ENCODE data around the gene WDTC1. TPM values are rescaled to one million over a fixed set of nuclear protein-coding genes. Genes with fewer than 3 reads are reported as not detected.
"Not testable (repeated sequence)": the region's sequence is repeated elsewhere in the genome, so short reads cannot be mapped to it uniquely, and the experiment has no call there.

The WDTC1 gene, protein sequence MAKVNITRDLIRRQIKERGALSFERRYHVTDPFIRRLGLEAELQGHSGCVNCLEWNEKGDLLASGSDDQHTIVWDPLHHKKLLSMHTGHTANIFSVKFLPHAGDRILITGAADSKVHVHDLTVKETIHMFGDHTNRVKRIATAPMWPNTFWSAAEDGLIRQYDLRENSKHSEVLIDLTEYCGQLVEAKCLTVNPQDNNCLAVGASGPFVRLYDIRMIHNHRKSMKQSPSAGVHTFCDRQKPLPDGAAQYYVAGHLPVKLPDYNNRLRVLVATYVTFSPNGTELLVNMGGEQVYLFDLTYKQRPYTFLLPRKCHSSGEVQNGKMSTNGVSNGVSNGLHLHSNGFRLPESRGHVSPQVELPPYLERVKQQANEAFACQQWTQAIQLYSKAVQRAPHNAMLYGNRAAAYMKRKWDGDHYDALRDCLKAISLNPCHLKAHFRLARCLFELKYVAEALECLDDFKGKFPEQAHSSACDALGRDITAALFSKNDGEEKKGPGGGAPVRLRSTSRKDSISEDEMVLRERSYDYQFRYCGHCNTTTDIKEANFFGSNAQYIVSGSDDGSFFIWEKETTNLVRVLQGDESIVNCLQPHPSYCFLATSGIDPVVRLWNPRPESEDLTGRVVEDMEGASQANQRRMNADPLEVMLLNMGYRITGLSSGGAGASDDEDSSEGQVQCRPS
- total RNA-seq = 50.4 and 52.0 TPM in 2 replicates
- long read RNA-seq, partial matches to known transcripts = 0 of 2 reads
- long read RNA-seq, other reads (novel, unspliced or antisense) = 2 of 2 reads

DNA sequence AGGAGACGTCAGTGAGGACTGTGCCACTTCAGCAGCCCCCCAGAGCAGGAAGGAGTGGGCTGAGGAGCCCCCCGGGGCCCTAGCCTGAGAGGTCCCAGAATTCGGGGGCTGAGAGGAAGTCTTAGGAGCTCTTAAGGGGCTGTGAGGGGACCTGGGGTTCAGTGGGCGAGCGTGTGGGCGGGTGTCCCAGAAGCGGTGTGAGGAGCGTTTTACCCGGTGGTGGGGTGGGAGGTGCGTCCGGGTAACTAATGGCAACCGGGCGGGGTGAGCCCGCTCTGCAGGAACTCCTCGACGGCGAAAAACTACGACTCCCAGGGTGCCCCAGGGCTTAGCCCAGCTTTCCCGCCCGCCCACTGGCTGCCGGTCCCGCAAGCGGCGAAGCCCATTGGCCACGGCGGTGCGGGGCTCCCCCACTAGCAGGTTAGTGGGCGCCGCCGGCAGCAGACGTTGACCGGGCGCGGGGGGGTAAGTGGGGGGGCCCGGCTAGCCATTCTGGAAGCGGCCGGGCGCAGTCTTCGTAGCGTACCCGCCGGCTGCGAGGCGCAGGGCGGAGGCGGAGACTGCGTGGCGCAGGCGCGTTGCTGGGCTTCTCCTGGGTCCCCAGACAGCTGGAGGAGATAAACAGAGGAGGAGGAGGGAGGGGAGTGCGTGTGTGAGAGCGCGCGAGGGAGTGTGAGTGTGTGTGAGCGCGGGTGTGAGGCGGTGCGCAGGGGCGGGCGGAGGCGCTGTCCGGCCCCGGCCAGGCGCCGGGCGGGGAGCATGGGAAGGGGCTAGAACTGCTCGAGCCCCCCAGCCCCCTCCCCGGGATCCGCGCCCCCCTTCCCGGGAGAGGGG lies at the start of gene WDTC1:
Gene WDTC1 (plus strand): TSS at position 584 of the 834 bp plus-strand sequence. CDS start 26,423 bp downstream, outside the sequence.
- Mint-ChIP-seq H3K9me3 (ENCODE audit: unreplicated experiment) (no peaks in the 10 kb centered on the region), H3K27ac (ENCODE audit: unreplicated experiment) (peak within 1 kb of the TSS; percentile 86), H3K36me3 (ENCODE audit: unreplicated experiment) (no peaks in the 10 kb centered on the region), H3K4me3 (ENCODE audit: unreplicated experiment) (peak within 1 kb of the TSS; percentile 96), H3K4me1 (ENCODE audit: unreplicated experiment) (peaks cover 25% of the 10 kb centered on the region), H3K27me3 (ENCODE audit: unreplicated experiment) (no peaks in the 10 kb centered on the region)
- DNase-seq (ENCODE audit: extremely low spot score, unreplicated experiment) = peak; percentile 99
- TF ChIP-seq, protein P1, sequence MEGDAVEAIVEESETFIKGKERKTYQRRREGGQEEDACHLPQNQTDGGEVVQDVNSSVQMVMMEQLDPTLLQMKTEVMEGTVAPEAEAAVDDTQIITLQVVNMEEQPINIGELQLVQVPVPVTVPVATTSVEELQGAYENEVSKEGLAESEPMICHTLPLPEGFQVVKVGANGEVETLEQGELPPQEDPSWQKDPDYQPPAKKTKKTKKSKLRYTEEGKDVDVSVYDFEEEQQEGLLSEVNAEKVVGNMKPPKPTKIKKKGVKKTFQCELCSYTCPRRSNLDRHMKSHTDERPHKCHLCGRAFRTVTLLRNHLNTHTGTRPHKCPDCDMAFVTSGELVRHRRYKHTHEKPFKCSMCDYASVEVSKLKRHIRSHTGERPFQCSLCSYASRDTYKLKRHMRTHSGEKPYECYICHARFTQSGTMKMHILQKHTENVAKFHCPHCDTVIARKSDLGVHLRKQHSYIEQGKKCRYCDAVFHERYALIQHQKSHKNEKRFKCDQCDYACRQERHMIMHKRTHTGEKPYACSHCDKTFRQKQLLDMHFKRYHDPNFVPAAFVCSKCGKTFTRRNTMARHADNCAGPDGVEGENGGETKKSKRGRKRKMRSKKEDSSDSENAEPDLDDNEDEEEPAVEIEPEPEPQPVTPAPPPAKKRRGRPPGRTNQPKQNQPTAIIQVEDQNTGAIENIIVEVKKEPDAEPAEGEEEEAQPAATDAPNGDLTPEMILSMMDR (IDR thresholded peaks at IDR 0.05) = no peak

DNA sequence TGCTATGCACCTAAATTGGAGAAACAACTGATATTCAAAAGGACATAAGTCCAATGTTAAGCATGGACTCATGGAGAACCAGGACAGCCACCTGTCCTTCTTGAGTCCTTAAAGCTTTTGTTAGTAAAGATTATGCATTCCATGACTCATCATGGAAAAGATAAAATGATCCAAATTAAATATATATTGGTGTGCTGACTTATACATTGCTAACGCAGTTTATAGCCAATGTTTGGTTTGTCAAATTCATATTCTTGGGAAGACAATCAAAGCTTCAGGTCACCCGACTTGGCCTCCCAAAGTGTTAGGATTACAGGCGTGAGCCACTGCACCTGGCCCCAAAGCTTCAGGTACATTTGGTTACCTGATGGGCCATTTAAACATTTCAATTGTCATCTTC lies 49.8 kb upstream of the WDTC1 start:
- not testable (repeated sequence) for H3K4me1 Mint-ChIP-seq (ENCODE audit: unreplicated experiment); H3K9me3 Mint-ChIP-seq (ENCODE audit: unreplicated experiment); H3K27ac Mint-ChIP-seq (ENCODE audit: unreplicated experiment); H3K4me3 Mint-ChIP-seq (ENCODE audit: unreplicated experiment); H3K36me3 Mint-ChIP-seq (ENCODE audit: unreplicated experiment); DNase-seq (ENCODE audit: extremely low spot score, unreplicated experiment); H3K27me3 Mint-ChIP-seq (ENCODE audit: unreplicated experiment)

DNA sequence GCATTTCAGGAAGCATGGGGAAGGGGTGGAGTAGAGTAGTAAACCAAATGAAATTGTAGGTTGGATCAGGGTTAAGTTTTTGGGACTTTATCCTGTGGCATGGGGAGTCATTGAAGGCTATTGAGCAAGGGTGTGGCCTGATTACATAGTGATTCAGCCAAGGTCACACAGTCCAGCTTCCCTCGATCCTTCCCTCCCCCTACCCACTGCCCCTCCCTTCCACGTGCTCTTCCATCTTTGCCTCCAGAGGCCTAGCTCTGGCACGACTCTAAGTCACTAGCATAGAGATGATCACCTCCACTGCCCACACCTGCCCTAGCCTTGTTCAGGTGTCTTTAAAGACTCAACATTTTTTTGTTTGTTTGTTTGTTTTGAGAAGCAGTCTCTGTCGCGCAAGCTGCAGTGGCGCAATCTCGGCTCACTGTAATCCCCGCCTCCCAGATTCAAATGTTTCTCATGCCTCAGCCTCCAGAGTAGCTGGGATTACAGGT lies 42.3 kb upstream of the WDTC1 start:
- peaks cover 14% of the 10 kb centered on the region for H3K4me1 Mint-ChIP-seq (ENCODE audit: unreplicated experiment)
- H3K27ac Mint-ChIP-seq (ENCODE audit: unreplicated experiment) = no peak overlapping the region
- no peaks in the 10 kb centered on the region for H3K27me3 Mint-ChIP-seq (ENCODE audit: unreplicated experiment)
- no peaks in the 10 kb centered on the region for H3K36me3 Mint-ChIP-seq (ENCODE audit: unreplicated experiment)
- no peaks in the 10 kb centered on the region for H3K9me3 Mint-ChIP-seq (ENCODE audit: unreplicated experiment)
- TF ChIP-seq, protein P1 (IDR thresholded peaks at IDR 0.05) = no peak
- DNase-seq (ENCODE audit: extremely low spot score, unreplicated experiment) = no peak
- H3K4me3 Mint-ChIP-seq (ENCODE audit: unreplicated experiment) = no peak overlapping the region

DNA sequence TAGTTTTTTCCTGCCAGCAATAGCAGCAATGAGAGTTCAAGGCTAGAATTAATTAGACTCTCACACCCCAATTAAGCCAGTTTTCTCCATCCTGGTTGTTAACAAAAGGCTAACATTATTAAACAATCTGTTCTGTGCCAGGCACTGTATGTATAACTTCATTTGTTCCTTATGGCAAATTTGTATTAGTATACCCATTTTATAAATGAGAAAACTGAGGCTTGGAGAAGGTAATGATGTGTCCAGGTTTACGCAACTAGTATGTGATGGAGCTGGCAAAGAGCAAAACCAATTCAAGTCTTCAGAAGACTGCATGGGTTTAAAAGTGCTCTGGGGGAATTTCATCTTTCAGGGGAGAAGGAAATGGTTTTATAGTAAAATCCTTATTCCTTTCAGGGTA lies 41.2 kb upstream of the WDTC1 start:
- H3K9me3 Mint-ChIP-seq (ENCODE audit: unreplicated experiment) = no peaks in the 10 kb centered on the region
- H3K4me3 Mint-ChIP-seq (ENCODE audit: unreplicated experiment) = no peak overlapping the region
- peaks cover 16% of the 10 kb centered on the region for H3K4me1 Mint-ChIP-seq (ENCODE audit: unreplicated experiment)
- H3K27ac Mint-ChIP-seq (ENCODE audit: unreplicated experiment) = no peak overlapping the region
- DNase-seq (ENCODE audit: extremely low spot score, unreplicated experiment) = no peak
- H3K36me3 Mint-ChIP-seq (ENCODE audit: unreplicated experiment) = no peaks in the 10 kb centered on the region
- no peaks in the 10 kb centered on the region for H3K27me3 Mint-ChIP-seq (ENCODE audit: unreplicated experiment)
- TF ChIP-seq, protein P1 (IDR thresholded peaks at IDR 0.05) = no peak

DNA sequence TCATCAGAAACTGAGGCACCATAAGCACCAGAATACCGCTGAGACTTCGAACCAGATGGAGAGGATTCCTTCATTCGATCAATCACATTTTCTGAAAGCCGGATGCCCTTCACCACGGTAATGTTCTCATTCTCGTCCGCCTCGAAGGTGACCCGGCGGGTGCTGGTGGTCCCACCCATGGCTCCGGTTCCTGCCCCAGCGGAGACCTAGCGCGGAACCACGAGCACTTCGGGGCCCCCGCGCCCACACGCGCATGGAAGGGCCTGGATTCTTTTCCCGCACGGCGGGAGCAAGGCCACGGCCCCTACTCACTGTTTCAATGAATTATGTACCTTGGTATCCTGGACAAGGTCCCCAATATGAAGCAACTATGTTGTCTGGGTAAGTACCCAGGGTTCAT lies 33.1 kb upstream of the WDTC1 start:
- H3K9me3 Mint-ChIP-seq (ENCODE audit: unreplicated experiment) = no peaks in the 10 kb centered on the region
- no peak overlapping the region for H3K4me3 Mint-ChIP-seq (ENCODE audit: unreplicated experiment)
- no peaks in the 10 kb centered on the region for H3K36me3 Mint-ChIP-seq (ENCODE audit: unreplicated experiment)
- no peak for DNase-seq (ENCODE audit: extremely low spot score, unreplicated experiment)
- H3K27me3 Mint-ChIP-seq (ENCODE audit: unreplicated experiment) = no peaks in the 10 kb centered on the region
- TF ChIP-seq, protein P1 (IDR thresholded peaks at IDR 0.05) = no peak
- H3K27ac Mint-ChIP-seq (ENCODE audit: unreplicated experiment) = no peak overlapping the region
- peaks cover 2% of the 10 kb centered on the region for H3K4me1 Mint-ChIP-seq (ENCODE audit: unreplicated experiment)
